GM23248 (cell line): ENCODE results near the gene TNS3. TPM values are rescaled to one million over a fixed set of nuclear protein-coding genes. Genes with fewer than 3 reads are reported as not detected.
"Not testable (repeated sequence)": the region's sequence is repeated elsewhere in the genome, so short reads cannot be mapped to it uniquely, and the experiment has no call there.

Experiments
- DNase-seq: peaks from one replicate; pipeline ENCODE4 v3.0.0-alpha.2; 2015
- H2AFZ ChIP-seq: fragments of 200-600 bp; sonication (generic); 2 replicates; pipeline ENCODE4 v1.6.1; 2016; ENCODE audit warnings: antibody characterized with exemption
- H3F3A ChIP-seq: fragments of 200-600 bp; sonication (generic); 2 replicates; pipeline ENCODE4 v1.6.1; 2016; ENCODE audit warnings: mild to moderate bottlenecking, antibody characterized with exemption, mixed run types; ENCODE audit not compliant: insufficient read depth
- H3K27ac ChIP-seq: fragments of 200-600 bp; sonication (generic); 2 replicates; pipeline ENCODE4 v1.5.1; 2016; ENCODE audit warnings: mild to moderate bottlenecking
- H3K27me3 ChIP-seq: fragments of 200-600 bp; sonication (generic); replicated peaks from 2 replicates; pipeline ENCODE4 v1.6.1; 2016; ENCODE audit warnings: mild to moderate bottlenecking; ENCODE audit not compliant: insufficient read depth
- H3K36me3 ChIP-seq: fragments of 200-600 bp; sonication (generic); 2 replicates; pipeline ENCODE4 v1.6.1; 2016; ENCODE audit warnings: low read depth, mild to moderate bottlenecking
- H3K4me1 ChIP-seq: fragments of 200-600 bp; sonication (generic); 2 replicates; pipeline ENCODE4 v1.6.1; 2016; ENCODE audit warnings: mild to moderate bottlenecking; ENCODE audit not compliant: insufficient read depth
- H3K4me2 ChIP-seq: fragments of 200-600 bp; sonication (generic); one replicate; pipeline ENCODE4 v1.6.1; 2016; ENCODE audit warnings: mild to moderate bottlenecking; ENCODE audit not compliant: unreplicated experiment
- H3K4me3 ChIP-seq: fragments of 200-600 bp; sonication (generic); 2 replicates; pipeline ENCODE4 v1.5.1; 2016; ENCODE audit warnings: mild to moderate bottlenecking
- H3K79me2 ChIP-seq: fragments of 200-600 bp; sonication (generic); 2 replicates; pipeline ENCODE4 v1.6.1; 2016; ENCODE audit warnings: mild to moderate bottlenecking; ENCODE audit not compliant: insufficient read depth
- H3K9ac ChIP-seq: fragments of 200-600 bp; sonication (generic); 2 replicates; pipeline ENCODE4 v1.6.1; 2016; ENCODE audit warnings: mild to moderate bottlenecking
- H3K9me2 ChIP-seq: fragments of 200-600 bp; sonication (generic); 2 replicates; pipeline ENCODE4 v1.6.1; 2016; ENCODE audit warnings: mixed run types, mild to moderate bottlenecking, moderate library complexity; ENCODE audit not compliant: insufficient read depth
- H3K9me3 ChIP-seq: fragments of 200-600 bp; sonication (generic); one replicate; pipeline ENCODE4 v1.6.1; 2017; ENCODE audit warnings: low read depth
- H4K20me1 ChIP-seq: fragments of 200-600 bp; sonication (generic); 2 replicates; pipeline ENCODE4 v1.6.0; 2016; ENCODE audit not compliant: insufficient read depth
- EZH2 ChIP-seq: fragments of 200-600 bp; sonication (generic); IDR thresholded peaks from 2 replicates; pipeline ENCODE4 v1.6.1; 2018; ENCODE audit warnings: antibody characterized with exemption, mild to moderate bottlenecking; ENCODE audit not compliant: insufficient read depth, poor library complexity, severe bottlenecking
- EZH2phosphoT487 ChIP-seq: fragments of 200-600 bp; sonication (generic); IDR thresholded peaks from 2 replicates; pipeline ENCODE4 v1.6.1; 2018; ENCODE audit warnings: antibody characterized with exemption, moderate library complexity, mild to moderate bottlenecking, low read depth; ENCODE audit not compliant: insufficient read depth
- WGBS, 2 experiments: methylation state at CpG; one replicate each; pipeline ENCODE4 v1.1.6; 2015 to 2017; ENCODE audit warnings: low lambda C conversion rate in 2 of 2, low coverage in 1 of 2; ENCODE audit errors: missing lambda C conversion rate in 2 of 2; 5-methylcytosine and 5-hydroxymethylcytosine counted together
- in situ Hi-C: fragments of 300-500 bp; cut with MboI; formaldehyde crosslinking; loops from 2 replicates; pipeline ENCODE4 v1.15.0; 2020
- polyA plus RNA-seq: library from polyadenylated mRNA; unstranded; fragments of >200 nt; fragmentation: Nextera tagmentation; extraction: Ambion mirVana; gene quantifications from 2 replicates; pipeline ENCODE4 v1.2.1, GENCODE V29; 2016
- total RNA-seq: library from RNA; depleted of rRNA; stranded (reverse); fragments of >200 nt; shearing (Covaris generic); gene quantifications from 2 replicates; pipeline ENCODE4 v1.2.3, GENCODE V29; 2014

TNS3 gene
- total and polyA plus RNA-seq, 2 experiments from 2014 or later = 18.6 to 47.0 TPM

- TF ChIP-seq EZH2phosphoT487 = no peak
- Histone ChIP-seq H3K27ac (no peak overlapping the region), H3K4me2 (no peak overlapping the region), H3K9me3 (no peaks in the 10 kb centered on the region), H3F3A (no peaks in the 10 kb centered on the region; the same call in 1 of the 2 replicates), H3K79me2 (peaks cover 83% of the 10 kb centered on the region), H3K9me2 (no peaks in the 10 kb centered on the region), H3K4me1 (peaks cover 17% of the 10 kb centered on the region), H2AFZ (no peak overlapping the region), H3K4me3 (no peak overlapping the region), H3K9ac (no peak overlapping the region), H3K27me3 (no peaks in the 10 kb centered on the region), H4K20me1 (no peaks in the 10 kb centered on the region), H3K36me3 (no peaks in the 10 kb centered on the region)
- 83 to 86% methylated on average over 14 of the region's 14 CpGs for WGBS, 2 experiments
- in situ Hi-C loops = no loop called here
- peak; percentile 66 for DNase-seq
Observed at GRCh38 chr7:47444376-47445098, 137.4 kb downstream of the TNS3 start.

DNA sequence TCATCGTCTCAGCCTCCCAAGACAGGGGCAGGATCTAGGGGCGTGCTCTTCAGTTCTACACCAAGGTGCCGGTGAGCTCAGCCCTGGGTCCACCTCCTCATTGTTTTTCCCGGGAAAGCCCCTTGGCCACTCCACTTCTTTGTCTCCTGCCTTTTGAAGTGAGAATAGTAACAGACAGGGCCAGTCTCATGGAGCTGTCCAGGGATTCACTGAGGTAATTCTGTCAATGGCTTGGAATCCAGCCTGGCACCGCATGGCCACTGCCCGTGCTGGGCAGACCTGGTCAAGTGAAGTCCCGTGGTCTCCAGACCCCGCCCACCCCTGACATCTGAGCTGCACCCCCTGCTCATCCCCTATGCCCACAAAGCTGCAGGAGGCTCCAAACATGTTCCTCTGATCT, 138.9 kb downstream of the TNS3 start:
- no peaks in the 10 kb centered on the region for H3K9me3 ChIP-seq
- H3K4me2 ChIP-seq = no peak overlapping the region
- TF ChIP-seq EZH2 (no peak), EZH2phosphoT487 (no peak)
- 73 to 74% methylated on average over 8 of the region's 8 CpGs for WGBS, 2 experiments
- H3K79me2 ChIP-seq = peaks cover 69% of the 10 kb centered on the region
- no peak overlapping the region for H2AFZ ChIP-seq
- no peak overlapping the region for H3K4me3 ChIP-seq
- H3K27me3 ChIP-seq = no peaks in the 10 kb centered on the region
- in situ Hi-C loops = no loop called here
- H3K4me1 ChIP-seq = peaks cover 15% of the 10 kb centered on the region
- H3F3A ChIP-seq = no peaks in the 10 kb centered on the region
- no peaks in the 10 kb centered on the region for H4K20me1 ChIP-seq
- no peak overlapping the region for H3K9ac ChIP-seq
- DNase-seq = no peak
- H3K9me2 ChIP-seq = no peaks in the 10 kb centered on the region
- H3K36me3 ChIP-seq = no peaks in the 10 kb centered on the region
- no peak overlapping the region for H3K27ac ChIP-seq

- TF ChIP-seq EZH2 (no peak), EZH2phosphoT487 (no peak)
- Histone ChIP-seq H3K27me3 (no peaks in the 10 kb centered on the region), H3K36me3 (no peaks in the 10 kb centered on the region), H3K27ac (no peak overlapping the region), H4K20me1 (no peaks in the 10 kb centered on the region), H3K4me3 (no peak overlapping the region), H3K79me2 (peaks cover 64% of the 10 kb centered on the region), H3K4me2 (no peak overlapping the region), H3F3A (no peaks in the 10 kb centered on the region), H3K9me3 (no peaks in the 10 kb centered on the region), H3K4me1 (peaks cover 15% of the 10 kb centered on the region), H3K9ac (no peak overlapping the region), H3K9me2 (no peaks in the 10 kb centered on the region), H2AFZ (no peak overlapping the region)
- WGBS, 2 experiments = 80 to 85% methylated on average over 4 of the region's 4 CpGs
- peak; percentile 40 for DNase-seq
- in situ Hi-C loops = no loop called here
Observed at GRCh38 chr7:47442605-47442865, 139.4 kb downstream of the TNS3 start.

GRCh38 chr7:47441796-47442604, 139.9 kb downstream of the TNS3 start:
- no peak overlapping the region for H2AFZ ChIP-seq
- DNase-seq = peak; percentile 73
- no peaks in the 10 kb centered on the region for H3K9me3 ChIP-seq
- peak overlapping the region; percentile 31 for H3K9ac ChIP-seq
- TF ChIP-seq EZH2 (no peak), EZH2phosphoT487 (no peak)
- H3K79me2 ChIP-seq = peaks cover 58% of the 10 kb centered on the region
- no peaks in the 10 kb centered on the region for H3K36me3 ChIP-seq
- no peaks in the 10 kb centered on the region for H3K9me2 ChIP-seq
- in situ Hi-C loops = no loop called here
- no peaks in the 10 kb centered on the region for H3K27me3 ChIP-seq
- 69 to 74% methylated on average over 11 of the region's 11 CpGs for WGBS, 2 experiments
- H3K4me3 ChIP-seq = no peak overlapping the region
- peaks cover 15% of the 10 kb centered on the region for H3K4me1 ChIP-seq
- H3F3A ChIP-seq = no peaks in the 10 kb centered on the region
- peak overlapping the region; percentile 29; the same call in 1 of the 2 replicates for H3K27ac ChIP-seq
- no peaks in the 10 kb centered on the region for H4K20me1 ChIP-seq
- H3K4me2 ChIP-seq = no peak overlapping the region

DNA sequence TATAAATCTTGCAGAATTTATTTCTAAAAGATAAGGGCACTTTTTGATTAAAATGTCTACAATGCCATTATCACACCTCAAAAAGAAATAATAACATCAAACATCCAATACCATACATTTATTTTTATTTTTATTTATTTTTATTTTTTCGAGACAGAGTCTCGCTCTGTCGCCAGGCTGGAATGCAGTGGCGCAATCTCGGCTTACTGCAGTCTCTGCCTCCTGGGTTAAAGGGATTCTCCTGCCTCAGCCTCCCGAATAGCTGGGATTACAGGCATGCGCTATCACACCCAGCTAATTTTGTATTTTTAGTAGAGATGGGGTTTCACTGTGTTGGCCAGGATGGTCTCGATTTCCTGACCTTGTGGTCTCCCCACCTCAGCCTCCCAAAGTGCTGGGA, 140.9 kb downstream of the TNS3 start:
- Histone ChIP-seq H3K27ac (0 out of 2 replicates have a peak overlapping the region, but pooled peaks have one; percentile 29), H3K9ac (0 out of 2 replicates have a peak overlapping the region, but pooled peaks have one; percentile 0), H3K4me1 (peaks cover 17% of the 10 kb centered on the region), H3K79me2 (peaks cover 49% of the 10 kb centered on the region)
- H2AFZ ChIP-seq, H3K9me2 ChIP-seq, H3K9me3 ChIP-seq, H3K4me2 ChIP-seq, H3K36me3 ChIP-seq, H4K20me1 ChIP-seq, H3K27me3 ChIP-seq, H3K4me3 ChIP-seq, H3F3A ChIP-seq, in situ Hi-C loops: not testable (repeated sequence)
- DNase-seq = peak; percentile 29
- 73 to 76% methylated on average over 8 of the region's 8 CpGs for WGBS, 2 experiments
